CD4-positive, alpha-beta memory T cell (primary cell): Measurements from ENCODE around the gene KRT84. TPM values are rescaled to one million over a fixed set of nuclear protein-coding genes. Genes with fewer than 3 reads are reported as not detected.

ENCODE experiments used
- CTCF ChIA-PET: fragments of 350-600 bp; sonication (Branson Sonifier 250); formaldehyde crosslinking; loops from one replicate; lab custom pipeline; 2021; ENCODE audit warnings: inconsistent platforms; ENCODE audit not compliant: partially characterized antibody; lab: Charles Lee
- POLR2A ChIA-PET: fragments of 350-600 bp; sonication (Branson Sonifier 250); formaldehyde crosslinking; loops from one replicate; lab custom pipeline; 2021; ENCODE audit not compliant: partially characterized antibody; lab: Charles Lee
- DNase-seq, 5 donors: peaks; one replicate each; pipeline versions ENCODE4 v3.0.0 to v3.0.0-alpha.2; 2020 to 2022; ENCODE audit warnings: mixed read lengths in 1 of 5
- H3K27ac ChIP-seq: one replicate; pipeline ENCODE4 v1.7.0; 2013; ENCODE audit warnings: low read depth, low read length
- H3K27me3 ChIP-seq: 2 replicates; pipeline ENCODE4 v1.7.0; 2013; ENCODE audit warnings: mild to moderate bottlenecking, low read length, moderate library complexity; ENCODE audit not compliant: insufficient read depth
- H3K36me3 ChIP-seq: 2 replicates; pipeline ENCODE4 v1.7.0; 2013; ENCODE audit warnings: mild to moderate bottlenecking, low read length, moderate library complexity; ENCODE audit not compliant: insufficient read depth
- H3K4me1 ChIP-seq: 2 replicates; pipeline ENCODE4 v1.7.0; 2013; ENCODE audit warnings: mild to moderate bottlenecking, low read length, moderate library complexity; ENCODE audit not compliant: insufficient read depth
- H3K4me3 ChIP-seq, 2 donors: one replicate each; pipeline ENCODE4 v1.7.0; 2013; ENCODE audit warnings: low read length in 2 of 2, mild to moderate bottlenecking in 1 of 2
- H3K9me3 ChIP-seq, 2 donors: one replicate each; pipeline ENCODE4 v1.7.0; 2013; ENCODE audit warnings: low read length in 2 of 2, control low read depth in 1 of 2; ENCODE audit not compliant: control insufficient read depth in 1 of 2
- H3K27ac Mint-ChIP-seq, 7 donors: one replicate each; pipeline ENCODE4 v1.8.0; 2020 to 2021; ENCODE audit warnings: mixed read lengths in 7 of 7, mild to moderate bottlenecking in 6 of 7, inconsistent platforms in 3 of 7, moderate library complexity in 3 of 7
- H3K27me3 Mint-ChIP-seq, 2 donors: one replicate each; pipeline ENCODE4 v1.8.0; 2020 to 2021; ENCODE audit warnings: mixed read lengths in 2 of 2
- H3K36me3 Mint-ChIP-seq, 2 donors: one replicate each; pipeline ENCODE4 v1.8.0; 2020 to 2021; ENCODE audit warnings: mixed read lengths in 2 of 2, inconsistent platforms in 1 of 2, mild to moderate bottlenecking in 1 of 2
- H3K4me1 Mint-ChIP-seq, 4 donors: one replicate each; pipeline ENCODE4 v1.8.0; 2020 to 2021; ENCODE audit warnings: mixed read lengths in 4 of 4, mild to moderate bottlenecking in 1 of 4
- H3K4me3 Mint-ChIP-seq, 8 donors: one replicate each; pipeline ENCODE4 v1.8.0; 2020 to 2021; ENCODE audit warnings: mixed read lengths in 8 of 8, mild to moderate bottlenecking in 7 of 8, moderate library complexity in 6 of 8, inconsistent platforms in 3 of 8
- H3K9me3 Mint-ChIP-seq, 8 donors: one replicate each; pipeline ENCODE4 v1.8.0; 2020 to 2021; ENCODE audit warnings: mixed read lengths in 8 of 8, mild to moderate bottlenecking in 5 of 8, inconsistent platforms in 3 of 8, moderate library complexity in 1 of 8
- intact Hi-C: fragments of 100-400 bp; cut with micrococcal nuclease; formaldehyde crosslinking; loops from one replicate; pipeline ENCODE4 v1.15.1; 2023
- polyA plus RNA-seq, 2 donors: library from polyadenylated mRNA; unstranded; fragments of 300-500 nt; fragmentation: Illumina TruSeq; gene quantifications; one replicate each; pipeline ENCODE4 v1.2.3, GENCODE V29; 2021
- total RNA-seq, 2 experiments: library from RNA; stranded (reverse); gene quantifications; one replicate each; pipeline ENCODE4 v1.2.3, GENCODE V29; 2021

KRT84 gene
- total and polyA plus RNA-seq, 4 experiments from 2014 or later = not detected

DNA sequence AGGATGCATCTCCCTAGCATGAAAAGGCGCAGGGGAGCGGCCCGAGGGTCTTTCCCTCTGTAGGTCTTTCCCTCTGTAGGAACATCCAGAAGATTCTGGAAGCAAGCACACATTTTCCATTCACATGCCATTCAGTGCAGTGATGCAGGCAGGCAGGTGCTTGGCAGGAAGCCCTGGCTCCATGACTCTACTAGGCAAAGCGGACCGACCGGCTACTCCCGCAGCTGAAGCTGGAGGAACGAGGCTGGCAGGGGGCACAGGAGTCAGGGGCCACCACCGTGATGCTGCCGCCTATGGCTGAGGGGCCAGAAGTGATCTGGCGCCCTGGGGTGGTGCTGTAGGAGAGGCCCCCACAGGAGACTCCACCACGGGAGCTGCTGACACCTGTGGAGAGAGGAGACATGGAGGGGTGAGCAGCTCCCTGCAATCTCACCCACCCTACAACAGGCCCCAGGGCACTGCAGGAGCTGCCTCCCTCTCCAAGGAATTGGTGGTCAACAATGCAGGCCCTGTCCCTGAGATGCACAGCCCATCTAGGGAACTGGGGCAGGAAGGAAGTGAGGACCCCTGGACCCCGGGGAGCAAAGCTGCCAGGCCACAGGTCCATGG lies 24.7 kb downstream of the KRT84 start:
- ChIA-PET POLR2A (interaction anchor here (1.0 kb wide), 1 partner anchor 11 kb away, joined by 3 read pairs; no protein-coding TSS in a partner anchor), CTCF (interaction anchor here (1.3 to 2.1 kb wide), 4 partner anchors 12 to 33 kb away, joined by 4 to 8 read pairs (median 5); no protein-coding TSS in a partner anchor)
- Mint-ChIP-seq H3K27ac (no peak overlapping the region), H3K4me1 (peaks cover 9 to 20% (median 10%) of the 10 kb centered on the region in 4 donors), H3K4me3 (no peak overlapping the region), H3K27me3 (peaks cover 0 to 10% of the 10 kb centered on the region in 2 donors), H3K36me3 (no peaks in the 10 kb centered on the region), H3K9me3 (no peaks in the 10 kb centered on the region)
- H3K9me3 ChIP-seq = no peaks in the 10 kb centered on the region
- DNase-seq = no peak
- H3K27ac ChIP-seq = no peak overlapping the region
- no peaks in the 10 kb centered on the region for H3K36me3 ChIP-seq
- intact Hi-C loops = no loop called here
- peaks cover 12% of the 10 kb centered on the region for H3K4me1 ChIP-seq
- no peaks in the 10 kb centered on the region for H3K27me3 ChIP-seq
- no peak overlapping the region for H3K4me3 ChIP-seq

GRCh38 chr12:52360106-52360662 lies 25.3 kb downstream of the KRT84 start:
- POLR2A ChIA-PET = interaction anchor here (1.0 to 1.3 kb wide), 2 partner anchors 12 to 33 kb away, joined by 3 read pairs; no protein-coding TSS in a partner anchor
- Mint-ChIP-seq H3K27ac (peak overlapping the region in 1 of 7 donors; percentile 37), H3K4me1 (peaks cover 9 to 20% (median 10%) of the 10 kb centered on the region in 4 donors), H3K36me3 (no peaks in the 10 kb centered on the region), H3K27me3 (peaks cover 0 to 10% of the 10 kb centered on the region in 2 donors), H3K9me3 (no peaks in the 10 kb centered on the region), H3K4me3 (no peak overlapping the region)
- H3K27me3 ChIP-seq = no peaks in the 10 kb centered on the region
- peaks cover 12% of the 10 kb centered on the region for H3K4me1 ChIP-seq
- H3K4me3 ChIP-seq = no peak overlapping the region
- CTCF ChIA-PET = interaction anchor here (2.1 kb wide), 1 partner anchor 13 kb away, joined by 8 read pairs; no protein-coding TSS in a partner anchor
- DNase-seq = no peak
- H3K27ac ChIP-seq = no peak overlapping the region
- H3K9me3 ChIP-seq = no peaks in the 10 kb centered on the region
- intact Hi-C loops = no loop called here
- H3K36me3 ChIP-seq = no peaks in the 10 kb centered on the region

DNA sequence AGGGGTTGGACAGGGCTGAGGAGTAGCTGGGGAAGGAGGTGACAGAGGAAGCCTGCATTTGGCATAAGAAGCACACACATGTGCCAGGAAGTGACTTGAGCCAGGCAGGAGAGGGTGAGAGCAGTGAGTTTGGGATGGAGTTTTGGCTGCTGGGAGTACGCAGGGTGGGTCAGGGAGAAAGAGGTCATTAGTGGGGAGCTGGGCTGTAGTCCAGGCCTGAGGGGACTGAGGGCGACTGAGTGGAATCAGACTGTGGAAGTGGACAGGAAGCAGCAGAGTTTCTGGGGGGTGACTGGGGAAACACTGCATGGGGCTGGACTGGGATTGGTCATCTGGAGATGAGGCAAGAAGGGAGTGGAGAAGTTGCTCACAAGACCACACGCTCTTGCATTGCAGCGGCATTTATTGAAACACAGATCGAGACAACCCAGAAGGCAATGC lies 25.8 kb downstream of the KRT84 start:
- H3K27ac ChIP-seq = no peak overlapping the region
- Mint-ChIP-seq H3K4me3 (no peak overlapping the region), H3K4me1 (peaks cover 9 to 20% (median 10%) of the 10 kb centered on the region in 4 donors), H3K27ac (peak overlapping the region in 2 of 7 donors; percentile 48 to 66), H3K9me3 (no peaks in the 10 kb centered on the region), H3K27me3 (peaks cover 3 to 10% of the 10 kb centered on the region in 2 donors), H3K36me3 (no peaks in the 10 kb centered on the region)
- intact Hi-C loops = no loop called here
- ChIA-PET CTCF (interaction anchor here (2.0 to 2.1 kb wide), 2 partner anchors 13 to 31 kb away, joined by 4 to 8 read pairs; no protein-coding TSS in a partner anchor), POLR2A (interaction anchor here (1.3 kb wide), 1 partner anchor 32 kb away, joined by 3 read pairs; no protein-coding TSS in a partner anchor)
- no peak for DNase-seq
- H3K36me3 ChIP-seq = no peaks in the 10 kb centered on the region
- H3K4me3 ChIP-seq = no peak overlapping the region
- no peaks in the 10 kb centered on the region for H3K27me3 ChIP-seq
- H3K4me1 ChIP-seq = peaks cover 12% of the 10 kb centered on the region
- H3K9me3 ChIP-seq = no peaks in the 10 kb centered on the region

- H3K4me1 ChIP-seq = peaks cover 12% of the 10 kb centered on the region
- Mint-ChIP-seq H3K4me1 (peaks cover 9 to 20% (median 10%) of the 10 kb centered on the region in 4 donors), H3K27ac (peak overlapping the region in 2 of 7 donors; percentile 9 to 30), H3K4me3 (peak overlapping the region in 2 of 8 donors; percentile 15 to 40), H3K9me3 (no peaks in the 10 kb centered on the region), H3K27me3 (peaks cover 6 to 8% of the 10 kb centered on the region in 2 donors), H3K36me3 (no peaks in the 10 kb centered on the region)
- H3K27ac ChIP-seq = no peak overlapping the region
- intact Hi-C loops = no loop called here
- CTCF ChIA-PET = interaction anchor here (1.1 to 2.1 kb wide), 4 partner anchors 14 to 521 kb away, joined by 4 to 8 read pairs (median 4); no protein-coding TSS in a partner anchor
- H3K27me3 ChIP-seq = no peaks in the 10 kb centered on the region
- no peaks in the 10 kb centered on the region for H3K9me3 ChIP-seq
- no peak overlapping the region for H3K4me3 ChIP-seq
- H3K36me3 ChIP-seq = no peaks in the 10 kb centered on the region
- POLR2A ChIA-PET = interaction anchor here (1.3 kb wide), 1 partner anchor 31 kb away, joined by 3 read pairs; no protein-coding TSS in a partner anchor
- DNase-seq = peak in 4 of 5 donors; percentile 3 to 26 (median 14)
These were observed 26.7 kb downstream of the KRT84 start for GRCh38 chr12:52358575-52359350.

DNA sequence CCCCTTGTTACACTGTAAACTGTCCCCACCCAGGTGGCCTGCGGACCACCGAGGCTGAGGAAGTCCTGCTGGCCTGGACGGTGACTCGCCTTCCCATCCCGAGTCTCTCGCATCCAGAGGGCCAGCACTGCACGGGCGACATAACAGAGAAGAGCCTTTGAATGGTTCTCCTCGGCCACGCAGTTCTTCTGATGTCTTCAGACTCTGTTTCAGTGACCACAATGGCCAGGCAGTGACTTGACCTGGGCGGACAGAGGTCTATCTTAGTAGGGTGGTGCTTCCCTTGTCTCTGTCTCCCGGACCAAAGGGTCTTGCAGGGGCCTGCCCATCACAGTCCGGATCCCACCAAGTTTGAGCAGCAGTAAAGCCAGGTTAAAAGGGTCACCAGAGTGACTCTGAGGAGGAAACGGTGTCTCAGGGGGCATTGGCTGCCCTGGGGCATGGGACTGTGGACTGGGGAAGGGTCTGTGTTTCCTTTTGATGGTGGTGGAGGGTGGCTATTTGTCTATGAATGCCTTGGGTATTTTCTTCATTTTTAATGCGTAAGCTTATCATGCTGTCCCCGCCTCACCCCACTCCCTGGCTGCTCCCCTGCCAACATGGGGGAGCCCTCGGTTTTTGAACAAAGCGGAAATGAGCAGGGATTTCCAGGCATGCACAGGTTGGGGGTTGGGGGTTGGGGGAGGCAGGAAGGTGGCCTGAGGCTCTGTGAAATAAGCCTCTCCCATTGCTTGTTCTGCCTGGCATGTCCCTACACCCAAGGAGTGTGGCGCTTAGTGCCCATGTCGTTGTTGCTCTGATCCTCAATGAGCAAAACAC lies 28.5 kb downstream of the KRT84 start:
- H3K36me3 Mint-ChIP-seq = no peaks in the 10 kb centered on the region
- H3K27me3 ChIP-seq = no peaks in the 10 kb centered on the region
- no peak overlapping the region for H3K4me3 ChIP-seq
- H3K9me3 Mint-ChIP-seq = no peaks in the 10 kb centered on the region
- intact Hi-C loops = no loop called here
- H3K27ac Mint-ChIP-seq = peak overlapping the region in 1 of 7 donors; percentile 22
- no peaks in the 10 kb centered on the region for H3K9me3 ChIP-seq
- no peak for DNase-seq
- ChIA-PET CTCF (interaction anchor here (1.4 kb wide), 1 partner anchor 78 kb away, joined by 4 read pairs; no protein-coding TSS in a partner anchor), POLR2A (no interaction called here)
- no peaks in the 10 kb centered on the region for H3K36me3 ChIP-seq
- peaks cover 17% of the 10 kb centered on the region for H3K4me1 ChIP-seq
- H3K4me3 Mint-ChIP-seq = no peak overlapping the region
- peaks cover 15 to 31% (median 20%) of the 10 kb centered on the region in 4 donors for H3K4me1 Mint-ChIP-seq
- H3K27me3 Mint-ChIP-seq = peaks cover 7 to 8% of the 10 kb centered on the region in 2 donors
- H3K27ac ChIP-seq = no peak overlapping the region

DNA sequence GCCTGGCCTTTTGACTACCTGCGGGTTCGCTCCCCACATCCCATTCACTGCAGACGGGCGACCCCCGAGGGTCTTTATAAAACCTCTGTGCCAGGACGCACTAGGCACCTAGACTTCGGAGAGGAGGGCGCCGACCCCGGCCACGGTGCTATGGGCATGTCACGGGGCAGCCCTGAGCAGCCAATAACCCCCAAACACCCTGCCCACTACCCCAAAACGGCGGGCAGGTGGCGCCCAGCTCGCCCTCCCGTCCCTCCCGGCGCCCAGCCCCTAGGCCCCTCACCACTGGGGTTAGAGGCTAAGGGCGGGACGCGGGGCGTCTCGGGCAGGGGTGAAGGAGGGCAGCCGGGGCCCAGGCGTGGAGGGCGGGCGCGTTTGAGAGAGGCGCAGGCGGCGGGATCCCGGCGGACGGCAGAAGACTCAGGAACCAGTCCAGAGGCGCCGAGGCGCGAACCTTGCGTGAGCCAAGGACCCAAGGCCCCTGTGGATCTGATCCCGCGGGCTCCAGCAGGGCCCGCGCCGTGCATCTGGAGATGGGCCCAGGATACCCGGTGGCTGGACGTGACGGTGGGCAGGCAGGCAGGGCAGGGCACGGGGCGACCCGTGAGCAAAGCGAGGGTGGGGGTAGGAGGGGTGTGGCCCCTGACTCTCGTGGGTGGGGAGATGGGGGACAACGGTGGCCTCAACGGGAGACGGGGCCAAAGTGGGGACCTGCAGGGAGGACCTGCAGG lies 29.3 kb downstream of the KRT84 start:
- H3K4me1 Mint-ChIP-seq = peaks cover 19 to 32% (median 26%) of the 10 kb centered on the region in 4 donors
- intact Hi-C loops = no loop called here
- H3K27me3 ChIP-seq = no peaks in the 10 kb centered on the region
- H3K9me3 ChIP-seq = no peaks in the 10 kb centered on the region
- no peak overlapping the region for H3K4me3 Mint-ChIP-seq
- ChIA-PET CTCF (no interaction called here), POLR2A (no interaction called here)
- no peak overlapping the region for H3K4me3 ChIP-seq
- no peak for DNase-seq
- H3K27ac ChIP-seq = no peak overlapping the region
- peaks cover 25% of the 10 kb centered on the region for H3K4me1 ChIP-seq
- peaks cover 7 to 11% of the 10 kb centered on the region in 2 donors for H3K27me3 Mint-ChIP-seq
- H3K36me3 Mint-ChIP-seq = no peaks in the 10 kb centered on the region
- H3K36me3 ChIP-seq = no peaks in the 10 kb centered on the region
- no peaks in the 10 kb centered on the region for H3K9me3 Mint-ChIP-seq
- peak overlapping the region in 1 of 7 donors; percentile 22 for H3K27ac Mint-ChIP-seq
